Uterus (tissue), 4 donors: ENCODE results near the gene KCNC3. TPM values are rescaled to one million over a fixed set of nuclear protein-coding genes. Genes with fewer than 3 reads are reported as not detected.

Source experiments
- DNase-seq, 2 donors: peaks; one replicate each; pipeline ENCODE4 v3.0.0-alpha.2; 2019 to 2020
- H3K27ac ChIP-seq, 2 donors: fragments of 200-600 bp; sonication (generic); 1 replicate in 1 of 2; 2 replicates in 1 of 2; pipeline ENCODE4 v1.5.1; 2016 to 2018
- H3K27me3 ChIP-seq, 2 donors: fragments of 200-600 bp; sonication (generic); one replicate each; pipeline ENCODE4 v1.5.1; 2018 to 2019; ENCODE audit warnings: control low read depth in 1 of 2
- H3K36me3 ChIP-seq, 2 donors: fragments of 200-600 bp; sonication (generic); one replicate each; pipeline ENCODE4 v1.5.1; 2019; ENCODE audit warnings: control low read depth in 1 of 2
- H3K4me1 ChIP-seq, 2 donors: fragments of 200-600 bp; sonication (generic); one replicate each; pipeline ENCODE4 v1.5.1; 2018 to 2019; ENCODE audit warnings: control low read depth in 1 of 2
- H3K4me3 ChIP-seq, 2 donors: fragments of 200-600 bp; sonication (generic); 1 replicate in 1 of 2; 2 replicates in 1 of 2; pipeline ENCODE4 v1.5.1; 2018 to 2019; ENCODE audit warnings: mild to moderate bottlenecking in 1 of 2
- H3K9me3 ChIP-seq, 2 donors: fragments of 200-600 bp; sonication (generic); one replicate each; pipeline ENCODE4 v1.5.1; 2019; ENCODE audit warnings: control low read depth in 1 of 2
- CTCF ChIP-seq, 4 experiments: fragments of 200-600 bp in 2 of 4; fragments of 450-650 bp in 2 of 4; sonication (generic) in 2 of 4; IDR thresholded peaks; one replicate each; pipeline ENCODE4 v1.5.1; 2016 to 2019; ENCODE audit warnings: antibody characterized with exemption in 4 of 4, mild to moderate bottlenecking in 2 of 4, moderate library complexity in 1 of 4
- POLR2A ChIP-seq, 2 donors: fragments of 450-650 bp; IDR thresholded peaks; one replicate each; pipeline ENCODE4 v1.6.1; 2016; ENCODE audit warnings: antibody characterized with exemption in 2 of 2, mild to moderate bottlenecking in 1 of 2, moderate library complexity in 1 of 2
- intact Hi-C: fragments of 100-400 bp; cut with DNase I; formaldehyde crosslinking; loops from one replicate; pipeline ENCODE4 v1.15.1; 2023; ENCODE audit warnings: low total_unique reads
- total RNA-seq, 4 donors: library from RNA; depleted of rRNA in 3 of 4; stranded (reverse); fragments of >200 nt in 3 of 4; gene quantifications; one replicate each; pipeline versions ENCODE4 v1.1.0 to v1.2.4, GENCODE V29; 2014 to 2023
- donor health status: DM: yes; HTN: yes; CAD: no.

The KCNC3 gene
- total RNA-seq, 4 donors from 2014 or later = 0.26 to 2.4 (median 0.85) TPM; not detected in 1

GRCh38 chr19:50308991-50309390 lies 20.2 kb downstream of the KCNC3 start:
- intact Hi-C loops = no loop called here
- H3K27ac ChIP-seq = no peak overlapping the region
- TF ChIP-seq CTCF (IDR thresholded peaks at IDR 0.05) = no peak
- DNase-seq = no peak
- no peak overlapping the region for H3K4me3 ChIP-seq
- no peaks in the 10 kb centered on the region for H3K36me3 ChIP-seq
- peaks cover 0 to 29% of the 10 kb centered on the region in 2 donors for H3K27me3 ChIP-seq
- no peaks in the 10 kb centered on the region for H3K9me3 ChIP-seq
- no peaks in the 10 kb centered on the region for H3K4me1 ChIP-seq

- no peak for DNase-seq
- Histone ChIP-seq H3K36me3 (no peaks in the 10 kb centered on the region), H3K4me1 (no peaks in the 10 kb centered on the region), H3K27ac (no peak overlapping the region), H3K4me3 (no peak overlapping the region), H3K9me3 (peaks cover 0 to 6% of the 10 kb centered on the region in 2 donors), H3K27me3 (no peaks in the 10 kb centered on the region)
- TF ChIP-seq CTCF (IDR thresholded peaks at IDR 0.05) = no peak
- no peak for TF ChIP-seq POLR2A (IDR thresholded peaks at IDR 0.05)
- intact Hi-C loops = no loop called here
Observed at GRCh38 chr19:50303558-50303957, 25.6 kb downstream of the KCNC3 start.

- TF ChIP-seq CTCF (IDR thresholded peaks at IDR 0.05) = no peak
- no peak for TF ChIP-seq POLR2A (IDR thresholded peaks at IDR 0.05)
- no peak for DNase-seq
- intact Hi-C loops = no loop called here
Observed at GRCh38 chr19:50301607-50301971, 27.6 kb downstream of the KCNC3 start.

GRCh38 chr19:50300814-50301606 lies 28.2 kb downstream of the KCNC3 start:
- H3K4me3 ChIP-seq = no peak overlapping the region
- H3K36me3 ChIP-seq = no peaks in the 10 kb centered on the region
- H3K27ac ChIP-seq = no peak overlapping the region
- no peaks in the 10 kb centered on the region for H3K4me1 ChIP-seq
- H3K27me3 ChIP-seq = no peaks in the 10 kb centered on the region
- no peak for TF ChIP-seq POLR2A (IDR thresholded peaks at IDR 0.05)
- no peak for TF ChIP-seq CTCF (IDR thresholded peaks at IDR 0.05)
- peaks cover 0 to 6% of the 10 kb centered on the region in 2 donors for H3K9me3 ChIP-seq
- intact Hi-C loops = no loop called here
- DNase-seq = no peak

More at GRCh38 chr19:50301607-50301971, 27.6 kb downstream of the KCNC3 start:
- H3K27ac ChIP-seq = no peak overlapping the region
- no peaks in the 10 kb centered on the region for H3K27me3 ChIP-seq
- H3K4me3 ChIP-seq = no peak overlapping the region
- H3K4me1 ChIP-seq = no peaks in the 10 kb centered on the region
- H3K36me3 ChIP-seq = no peaks in the 10 kb centered on the region
- peaks cover 0 to 6% of the 10 kb centered on the region in 2 donors for H3K9me3 ChIP-seq

- intact Hi-C loops = no loop called here
- Histone ChIP-seq H3K4me3 (no peak overlapping the region), H3K9me3 (peaks cover 0 to 6% of the 10 kb centered on the region in 2 donors), H3K27ac (no peak overlapping the region), H3K36me3 (no peaks in the 10 kb centered on the region), H3K4me1 (no peaks in the 10 kb centered on the region), H3K27me3 (no peaks in the 10 kb centered on the region)
- DNase-seq = no peak
- TF ChIP-seq POLR2A (IDR thresholded peaks at IDR 0.05) (no peak), CTCF (IDR thresholded peaks at IDR 0.05) (no peak)
Observed at GRCh38 chr19:50300051-50300450, 29.1 kb downstream of the KCNC3 start.
